Measurements from ENCODE around the gene SP2. TPM values are rescaled to one million over a fixed set of nuclear protein-coding genes. Genes with fewer than 3 reads are reported as not detected.
"Not testable (repeated sequence)": the region's sequence is repeated elsewhere in the genome, so short reads cannot be mapped to it uniquely, and the experiment has no call there.

SP2 gene
- total RNA-seq, 1 donor from 2014 or later: 18.6 TPM

GRCh38 chr17:47928415-47928814, 32.4 kb downstream of the SP2 start:
- peaks cover 2% of the 10 kb centered on the region for H3K4me1 Mint-ChIP-seq (ENCODE audit: low read depth)
- no peak overlapping the region for H3K27ac Mint-ChIP-seq

GRCh38 chr17:47929218-47930000, 33.4 kb downstream of the SP2 start:
- Mint-ChIP-seq H3K27ac (no peak overlapping the region), H3K9me3 (ENCODE audit: low read depth) (no peaks in the 10 kb centered on the region), H3K36me3 (ENCODE audit: insufficient read depth) (peaks cover 16% of the 10 kb centered on the region), H3K4me1 (ENCODE audit: low read depth) (peaks cover 2% of the 10 kb centered on the region), H3K4me3 (ENCODE audit: low read depth) (no peak overlapping the region), H3K27me3 (no peaks in the 10 kb centered on the region)
- no peak for TF ChIP-seq CTCF (IDR thresholded peaks at IDR 0.05; ENCODE audit: unreplicated experiment)
- DNase-seq (ENCODE audit: low spot score, unreplicated experiment): no peak

More at GRCh38 chr17:47928415-47928814, 32.4 kb downstream of the SP2 start:
- no peak for DNase-seq (ENCODE audit: low spot score, unreplicated experiment)
- no peaks in the 10 kb centered on the region for H3K27me3 Mint-ChIP-seq
- no peak for TF ChIP-seq CTCF (IDR thresholded peaks at IDR 0.05; ENCODE audit: unreplicated experiment)
- no peak overlapping the region for H3K4me3 Mint-ChIP-seq (ENCODE audit: low read depth)
- peaks cover 22% of the 10 kb centered on the region for H3K36me3 Mint-ChIP-seq (ENCODE audit: insufficient read depth)
- no peaks in the 10 kb centered on the region for H3K9me3 Mint-ChIP-seq (ENCODE audit: low read depth)

- no peak for DNase-seq (ENCODE audit: low spot score, unreplicated experiment)
- no peaks in the 10 kb centered on the region for H3K27me3 Mint-ChIP-seq
- H3K4me3 Mint-ChIP-seq (ENCODE audit: low read depth): no peak overlapping the region
- TF ChIP-seq CTCF (IDR thresholded peaks at IDR 0.05; ENCODE audit: unreplicated experiment): no peak
- H3K27ac Mint-ChIP-seq: peak overlapping the region; percentile 34
- H3K9me3 Mint-ChIP-seq (ENCODE audit: low read depth): no peaks in the 10 kb centered on the region
- peaks cover 8% of the 10 kb centered on the region for H3K36me3 Mint-ChIP-seq (ENCODE audit: insufficient read depth)
- H3K4me1 Mint-ChIP-seq (ENCODE audit: low read depth): peaks cover 2% of the 10 kb centered on the region
Measured at GRCh38 chr17:47931848-47932247, 35.8 kb downstream of the SP2 start.

GRCh38 chr17:47934856-47935255, 38.8 kb downstream of the SP2 start:
- H3K27ac Mint-ChIP-seq: no peak overlapping the region
- peaks cover 2% of the 10 kb centered on the region for H3K4me1 Mint-ChIP-seq (ENCODE audit: low read depth)
- TF ChIP-seq CTCF (IDR thresholded peaks at IDR 0.05; ENCODE audit: unreplicated experiment): no peak
- H3K36me3 Mint-ChIP-seq (ENCODE audit: insufficient read depth): peaks cover 1% of the 10 kb centered on the region
- no peak for DNase-seq (ENCODE audit: low spot score, unreplicated experiment)
- no peaks in the 10 kb centered on the region for H3K9me3 Mint-ChIP-seq (ENCODE audit: low read depth)
- no peak overlapping the region for H3K4me3 Mint-ChIP-seq (ENCODE audit: low read depth)
- H3K27me3 Mint-ChIP-seq: peaks cover 7% of the 10 kb centered on the region

- not testable (repeated sequence) for H3K9me3 Mint-ChIP-seq (ENCODE audit: low read depth); H3K36me3 Mint-ChIP-seq (ENCODE audit: insufficient read depth); DNase-seq (ENCODE audit: low spot score, unreplicated experiment); H3K27ac Mint-ChIP-seq; H3K27me3 Mint-ChIP-seq; H3K4me1 Mint-ChIP-seq (ENCODE audit: low read depth); H3K4me3 Mint-ChIP-seq (ENCODE audit: low read depth)
Measured at GRCh38 chr17:47935468-47935867, 39.4 kb downstream of the SP2 start.

- Mint-ChIP-seq H3K9me3 (ENCODE audit: low read depth) (peaks cover 2% of the 10 kb centered on the region), H3K27me3 (peaks cover 8% of the 10 kb centered on the region), H3K36me3 (ENCODE audit: insufficient read depth) (peaks cover 1% of the 10 kb centered on the region), H3K4me3 (ENCODE audit: low read depth) (no peak overlapping the region), H3K27ac (no peak overlapping the region), H3K4me1 (ENCODE audit: low read depth) (peaks cover 2% of the 10 kb centered on the region)
- DNase-seq (ENCODE audit: low spot score, unreplicated experiment): no peak
- no peak for TF ChIP-seq CTCF (IDR thresholded peaks at IDR 0.05; ENCODE audit: unreplicated experiment)
Measured at GRCh38 chr17:47935961-47936360, 39.9 kb downstream of the SP2 start.
